Measurements from ENCODE around the gene ANKRD22. TPM values are rescaled to one million over a fixed set of nuclear protein-coding genes. Genes with fewer than 3 reads are reported as not detected.

ANKRD22 gene
- total RNA-seq, 1 donor from 2014 or later, result not detected

- Mint-ChIP-seq H3K4me1 (peaks cover 18% of the 10 kb centered on the region), H3K27me3 (ENCODE audit: low read depth) (peaks cover 36% of the 10 kb centered on the region), H3K4me3 (peak overlapping the region; percentile 95), H3K36me3 (ENCODE audit: low read depth) (no peaks in the 10 kb centered on the region), H3K27ac (ENCODE audit: unreplicated experiment) (no peak overlapping the region), H3K9me3 (no peaks in the 10 kb centered on the region)
- no peak for TF ChIP-seq CTCF (conservative IDR thresholded peaks at IDR 0.05)
- DNase-seq (ENCODE audit: low read depth, low spot score), result no peak
Observed at GRCh38 chr10:88881320-88881719, 29.7 kb upstream of the ANKRD22 start.

DNA sequence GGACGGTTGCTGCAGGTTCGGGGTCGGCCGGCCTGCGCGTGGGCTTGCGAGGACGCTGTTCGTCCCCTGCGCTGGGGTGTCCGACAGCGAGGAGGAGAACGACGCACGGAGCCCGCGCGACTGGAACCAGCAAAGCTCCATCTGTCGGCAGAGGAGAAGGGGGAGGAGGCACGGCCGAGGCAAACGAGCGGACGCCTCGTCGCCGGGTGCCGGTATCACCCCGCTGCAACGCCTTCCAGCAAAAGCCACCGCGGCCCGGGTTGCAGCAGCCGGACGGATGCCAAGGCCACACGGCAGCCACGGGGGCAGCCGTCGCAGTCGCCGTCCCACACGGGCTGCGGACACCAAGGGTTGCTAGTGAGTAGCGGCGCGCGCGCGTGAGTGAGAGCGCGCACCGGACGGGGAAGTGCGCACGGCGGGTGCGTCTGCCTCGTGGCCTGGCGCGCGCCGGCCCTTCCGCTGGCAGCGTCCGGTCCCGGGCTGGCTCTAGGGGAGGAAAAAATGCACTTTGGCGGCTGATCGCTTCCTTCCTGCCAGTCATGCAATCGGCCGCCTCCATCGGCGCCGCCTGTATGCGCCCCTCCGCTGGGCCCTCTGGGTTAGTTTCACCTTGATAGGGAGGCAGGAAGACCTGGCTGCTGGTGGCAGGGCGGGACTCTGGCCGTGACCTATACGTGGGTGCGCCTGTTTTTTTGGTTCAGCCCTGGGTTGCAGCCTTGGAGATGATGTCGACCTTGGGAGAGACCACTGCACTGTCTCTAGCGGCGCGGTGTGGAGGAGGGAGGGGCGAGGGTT is 28.8 kb upstream of the ANKRD22 start:
- peak overlapping the region; percentile 96 for H3K27ac Mint-ChIP-seq (ENCODE audit: unreplicated experiment)
- H3K9me3 Mint-ChIP-seq, result no peaks in the 10 kb centered on the region
- DNase-seq (ENCODE audit: low read depth, low spot score), result peak; percentile 62
- TF ChIP-seq CTCF (conservative IDR thresholded peaks at IDR 0.05), result peak; percentile 43
- H3K27me3 Mint-ChIP-seq (ENCODE audit: low read depth), result peaks cover 40% of the 10 kb centered on the region
- no peaks in the 10 kb centered on the region for H3K36me3 Mint-ChIP-seq (ENCODE audit: low read depth)
- H3K4me1 Mint-ChIP-seq, result peaks cover 18% of the 10 kb centered on the region
- H3K4me3 Mint-ChIP-seq, result peak overlapping the region; percentile 95

- Mint-ChIP-seq H3K27me3 (ENCODE audit: low read depth) (peaks cover 42% of the 10 kb centered on the region), H3K27ac (ENCODE audit: unreplicated experiment) (peak within 1 kb of the TSS; percentile 96), H3K4me3 (peak within 1 kb of the TSS; percentile 95), H3K9me3 (no peaks in the 10 kb centered on the region), H3K36me3 (ENCODE audit: low read depth) (no peaks in the 10 kb centered on the region), H3K4me1 (peaks cover 18% of the 10 kb centered on the region)
- no peak for TF ChIP-seq CTCF (conservative IDR thresholded peaks at IDR 0.05)
- DNase-seq (ENCODE audit: low read depth, low spot score), result no peak
Observed at GRCh38 chr10:88879534-88880281, 28.1 kb upstream of the ANKRD22 start, which contains the start of gene STAMBPL1. STAMBPL1 (plus strand) TSS chr10:88880245; CDS start chr10:88901709, 21,464 bp downstream.

GRCh38 chr10:88877298-88877697 is 25.7 kb upstream of the ANKRD22 start:
- Mint-ChIP-seq H3K4me1 (peaks cover 18% of the 10 kb centered on the region), H3K27ac (ENCODE audit: unreplicated experiment) (no peak overlapping the region), H3K4me3 (peak overlapping the region; percentile 35), H3K27me3 (ENCODE audit: low read depth) (peaks cover 48% of the 10 kb centered on the region), H3K36me3 (ENCODE audit: low read depth) (no peaks in the 10 kb centered on the region), H3K9me3 (no peaks in the 10 kb centered on the region)
- TF ChIP-seq CTCF (conservative IDR thresholded peaks at IDR 0.05), result no peak
- no peak for DNase-seq (ENCODE audit: low read depth, low spot score)

DNA sequence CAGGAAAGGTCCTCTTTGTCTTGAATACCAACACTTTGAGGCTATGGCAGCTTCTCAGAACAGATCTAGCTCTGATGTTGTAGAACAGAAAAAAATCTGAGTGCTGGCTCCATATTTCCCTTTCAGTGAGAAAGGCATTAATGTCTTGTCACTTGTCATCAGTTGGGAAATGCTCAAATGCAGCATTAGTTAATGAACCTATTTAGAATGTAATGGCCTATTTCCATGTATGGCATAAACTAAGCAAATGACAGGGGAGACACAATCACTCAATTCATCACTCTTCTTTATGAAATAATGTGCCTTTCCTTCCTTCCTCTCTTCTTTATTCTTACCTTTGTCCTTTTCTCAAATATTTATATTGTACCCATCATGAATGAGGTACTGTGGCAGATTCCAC is 23.4 kb upstream of the ANKRD22 start:
- no peaks in the 10 kb centered on the region for H3K9me3 Mint-ChIP-seq
- no peak for DNase-seq (ENCODE audit: low read depth, low spot score)
- H3K27ac Mint-ChIP-seq (ENCODE audit: unreplicated experiment), result no peak overlapping the region
- no peak for TF ChIP-seq CTCF (conservative IDR thresholded peaks at IDR 0.05)
- H3K27me3 Mint-ChIP-seq (ENCODE audit: low read depth), result peaks cover 50% of the 10 kb centered on the region
- H3K4me1 Mint-ChIP-seq, result peaks cover 6% of the 10 kb centered on the region
- no peaks in the 10 kb centered on the region for H3K36me3 Mint-ChIP-seq (ENCODE audit: low read depth)
- H3K4me3 Mint-ChIP-seq, result no peak overlapping the region
